ENCODE measurements around the gene PDE10A.

PDE10A gene

GRCh38 chr6:165458134-165458533 lies 204.9 kb downstream of the PDE10A start:
- no peak for DNase-seq

- DNase-seq: no peak
Measured at GRCh38 chr6:165456286-165456685, 206.8 kb downstream of the PDE10A start.

- DNase-seq: no peak
Measured at GRCh38 chr6:165455488-165455887, 207.6 kb downstream of the PDE10A start.

GRCh38 chr6:165453395-165453794 lies 209.6 kb downstream of the PDE10A start:
- no peak for DNase-seq

GRCh38 chr6:165451838-165452237 lies 211.2 kb downstream of the PDE10A start:
- no peak for DNase-seq

- DNase-seq: no peak
Measured at GRCh38 chr6:165448210-165448609, 214.8 kb downstream of the PDE10A start.

GRCh38 chr6:165447141-165447540 lies 215.9 kb downstream of the PDE10A start:
- no peak for DNase-seq

- DNase-seq: no peak
Measured at GRCh38 chr6:165446331-165446730, 216.7 kb downstream of the PDE10A start.

GRCh38 chr6:165443462-165443861 lies 219.6 kb downstream of the PDE10A start:
- DNase-seq: no peak

GRCh38 chr6:165441181-165441580 lies 221.9 kb downstream of the PDE10A start:
- DNase-seq: no peak

- peak; percentile 16 for DNase-seq
Measured at GRCh38 chr6:165439928-165440554, 223.0 kb downstream of the PDE10A start.

- no peak for DNase-seq
Measured at GRCh38 chr6:165426892-165427291, 236.1 kb downstream of the PDE10A start.

- DNase-seq: no peak
Measured at GRCh38 chr6:165422192-165422591, 240.8 kb downstream of the PDE10A start.

GRCh38 chr6:165417278-165417865 lies 245.7 kb downstream of the PDE10A start:
- DNase-seq: no peak

GRCh38 chr6:165404697-165405096 lies 258.3 kb downstream of the PDE10A start:
- DNase-seq: no peak

GRCh38 chr6:165404296-165404695 lies 258.7 kb downstream of the PDE10A start:
- no peak for DNase-seq

- no peak for DNase-seq
Measured at GRCh38 chr6:165403006-165403595, 259.9 kb downstream of the PDE10A start.

- no peak for DNase-seq
Measured at GRCh38 chr6:165401092-165401491, 261.9 kb downstream of the PDE10A start.

GRCh38 chr6:165390475-165390874 lies 272.6 kb downstream of the PDE10A start:
- DNase-seq: no peak

GRCh38 chr6:165389534-165389933 lies 273.5 kb downstream of the PDE10A start:
- DNase-seq: no peak

- no peak for DNase-seq
Measured at GRCh38 chr6:165383323-165383722, 279.7 kb downstream of the PDE10A start.

- no peak for DNase-seq
Measured at GRCh38 chr6:165376100-165376499, 286.9 kb downstream of the PDE10A start.

GRCh38 chr6:165365371-165365770 lies 297.7 kb downstream of the PDE10A start:
- DNase-seq: no peak

GRCh38 chr6:165345700-165346099 lies 317.3 kb downstream of the PDE10A start:
- DNase-seq: no peak

- no peak for DNase-seq
Measured at GRCh38 chr6:165340532-165340931, 322.5 kb downstream of the PDE10A start.

All from suppressor macrophage treated with lipopolysaccharide for 4 hours (primary cell).